HFF-Myc (cell line): ENCODE measurements around the gene INTS11.
A peak's percentile ranks its signal among the peaks of the same experiment; 100 is the strongest.

Source experiments
- DNase-seq: peaks from one replicate; pipeline ENCODE4 v3.0.0-alpha.2; 2011; ENCODE audit warnings: low read depth; ENCODE audit errors: extremely low read depth
- H3K4me3 ChIP-seq: replicated peaks from 2 replicates; pipeline ENCODE4 v1.5.1; 2011; ENCODE audit warnings: low read depth, mild to moderate bottlenecking, control low read depth, low read length
- TF ChIP-seq, protein P1 (sequence below): IDR thresholded peaks from 2 replicates; pipeline ENCODE4 v1.5.1; 2012; ENCODE audit warnings: mild to moderate bottlenecking, low read depth, low read length, control low read depth; ENCODE audit errors: missing control alignments

INTS11 gene

DNA sequence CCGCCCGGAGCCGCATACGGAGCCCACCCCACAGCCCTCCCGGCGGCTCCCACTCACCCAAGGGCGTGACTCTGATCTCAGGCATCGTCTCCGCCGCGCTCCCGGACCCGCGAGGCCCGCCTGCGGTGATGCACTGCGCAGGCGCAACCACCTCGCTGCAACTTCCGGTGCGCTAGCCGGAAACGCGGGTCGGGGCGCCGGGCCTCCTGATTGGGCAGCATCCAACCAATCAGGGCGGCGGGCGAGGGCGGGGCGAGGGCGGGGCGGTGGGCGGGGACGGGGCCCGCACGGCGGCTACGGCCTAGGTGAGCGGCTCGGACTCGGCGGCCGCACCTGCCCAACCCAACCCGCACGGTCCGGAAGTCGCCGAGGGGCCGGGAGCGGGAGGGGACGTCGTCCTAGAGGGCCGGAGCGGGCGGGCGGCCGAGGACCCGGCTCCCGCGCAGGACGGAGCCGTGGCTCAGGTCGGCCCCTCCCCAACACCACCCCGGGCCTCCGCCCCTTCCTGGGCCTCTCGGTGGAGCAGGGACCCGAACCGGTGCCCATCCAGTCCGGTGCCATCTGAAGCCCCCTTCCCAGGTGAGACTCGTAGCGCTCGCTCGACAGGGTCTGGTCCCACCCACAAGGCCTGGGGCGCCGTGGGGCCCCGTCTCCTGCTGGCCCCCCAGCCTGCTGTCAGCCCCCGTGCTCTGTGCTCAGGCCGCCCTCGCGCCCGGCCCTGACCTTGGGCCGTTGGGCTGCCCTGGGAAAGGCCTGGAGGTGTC is at the start of gene INTS11, which contains the start of gene CPTP:
INTS11 (minus strand) TSS at position 137 of the 764 bp plus-strand sequence; CDS start at position 85, 52 bp downstream.
CPTP (plus strand) TSS at position 279 of the 764 bp plus-strand sequence. CDS start 2,109 bp downstream, outside the sequence.
- TF ChIP-seq, protein P1, sequence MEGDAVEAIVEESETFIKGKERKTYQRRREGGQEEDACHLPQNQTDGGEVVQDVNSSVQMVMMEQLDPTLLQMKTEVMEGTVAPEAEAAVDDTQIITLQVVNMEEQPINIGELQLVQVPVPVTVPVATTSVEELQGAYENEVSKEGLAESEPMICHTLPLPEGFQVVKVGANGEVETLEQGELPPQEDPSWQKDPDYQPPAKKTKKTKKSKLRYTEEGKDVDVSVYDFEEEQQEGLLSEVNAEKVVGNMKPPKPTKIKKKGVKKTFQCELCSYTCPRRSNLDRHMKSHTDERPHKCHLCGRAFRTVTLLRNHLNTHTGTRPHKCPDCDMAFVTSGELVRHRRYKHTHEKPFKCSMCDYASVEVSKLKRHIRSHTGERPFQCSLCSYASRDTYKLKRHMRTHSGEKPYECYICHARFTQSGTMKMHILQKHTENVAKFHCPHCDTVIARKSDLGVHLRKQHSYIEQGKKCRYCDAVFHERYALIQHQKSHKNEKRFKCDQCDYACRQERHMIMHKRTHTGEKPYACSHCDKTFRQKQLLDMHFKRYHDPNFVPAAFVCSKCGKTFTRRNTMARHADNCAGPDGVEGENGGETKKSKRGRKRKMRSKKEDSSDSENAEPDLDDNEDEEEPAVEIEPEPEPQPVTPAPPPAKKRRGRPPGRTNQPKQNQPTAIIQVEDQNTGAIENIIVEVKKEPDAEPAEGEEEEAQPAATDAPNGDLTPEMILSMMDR = no peak
- peak within 1 kb of the TSS; percentile 89 for H3K4me3 ChIP-seq
- DNase-seq = peak; percentile 57

DNA sequence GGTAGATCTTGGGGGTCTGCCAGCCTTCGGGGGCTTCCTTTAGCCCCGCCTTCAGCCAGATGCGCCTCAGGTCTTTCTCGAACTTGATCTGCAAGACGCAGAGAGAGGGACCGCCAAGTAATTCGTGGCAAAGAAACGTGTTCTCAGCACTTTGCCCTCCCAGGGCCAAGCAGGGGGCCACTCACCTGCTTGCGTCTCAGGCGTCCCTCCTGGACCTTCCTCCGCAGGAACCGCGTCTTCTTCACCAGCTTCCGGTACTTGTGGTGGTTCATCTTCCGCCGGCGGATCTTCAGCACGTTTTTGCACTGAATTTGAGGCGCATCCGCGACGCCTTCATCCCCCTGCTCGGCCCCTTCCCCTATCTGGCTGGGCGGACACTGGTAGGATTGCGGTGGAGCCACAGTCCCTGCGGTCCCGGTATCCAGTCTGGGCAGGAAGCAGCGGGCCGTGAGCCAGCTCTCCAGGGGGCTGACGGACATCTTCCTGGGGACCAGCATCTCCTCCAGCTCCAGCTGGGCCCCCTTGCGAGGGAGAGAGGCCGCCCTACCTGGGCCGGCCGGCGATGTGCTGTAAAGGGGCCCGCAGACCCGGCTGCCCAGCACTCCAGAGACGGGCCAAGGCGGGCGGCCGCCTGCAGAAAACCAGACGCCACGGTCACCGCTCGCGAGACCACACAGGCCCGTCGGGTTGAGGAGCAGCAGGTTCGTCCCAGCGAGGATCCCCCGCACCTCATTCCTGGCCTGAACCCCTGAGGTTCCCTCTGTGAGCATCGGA is 49.5 kb upstream of the INTS11 start:
- TF ChIP-seq, protein P1 = no peak
- H3K4me3 ChIP-seq = peak overlapping the region; percentile 98
- no peak for DNase-seq

DNA sequence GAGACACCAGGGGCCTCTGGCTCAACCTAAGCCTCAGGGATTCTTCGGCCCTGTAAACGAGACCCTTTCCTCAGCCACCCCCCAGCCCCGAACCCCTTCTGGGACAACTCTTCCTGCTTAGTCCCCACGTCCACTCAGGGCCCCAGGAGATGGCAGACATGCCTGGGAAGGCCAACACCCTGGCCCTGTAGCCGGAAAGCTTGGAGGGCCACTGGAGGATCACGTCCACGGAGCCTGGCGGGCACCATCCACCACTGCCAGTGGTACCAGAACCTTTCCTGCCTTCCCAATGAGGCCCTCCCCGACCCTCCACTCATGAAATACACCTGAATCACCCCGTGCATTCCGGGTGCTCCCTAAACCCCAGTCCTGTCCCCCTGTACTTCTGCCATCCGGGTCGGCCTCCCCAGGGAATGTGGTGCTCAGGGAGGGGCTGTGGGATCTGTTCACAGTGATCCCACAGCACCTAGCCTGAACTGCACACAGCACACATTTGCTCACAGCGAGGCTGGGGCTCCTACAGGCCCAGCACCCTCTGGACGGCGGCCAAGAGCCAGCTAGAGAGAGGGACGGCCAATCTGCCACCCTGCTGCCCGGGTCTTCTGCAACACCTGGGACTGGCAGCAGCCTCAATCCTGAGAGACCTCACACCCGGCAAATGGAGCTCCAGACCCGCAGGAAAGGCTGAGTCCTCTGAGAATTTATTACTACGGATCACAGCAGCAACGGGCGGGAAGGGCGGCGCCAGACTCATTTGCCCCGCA is 48.8 kb upstream of the INTS11 start:
- DNase-seq = no peak
- peak overlapping the region; percentile 98 for H3K4me3 ChIP-seq
- TF ChIP-seq, protein P1 = no peak

DNA sequence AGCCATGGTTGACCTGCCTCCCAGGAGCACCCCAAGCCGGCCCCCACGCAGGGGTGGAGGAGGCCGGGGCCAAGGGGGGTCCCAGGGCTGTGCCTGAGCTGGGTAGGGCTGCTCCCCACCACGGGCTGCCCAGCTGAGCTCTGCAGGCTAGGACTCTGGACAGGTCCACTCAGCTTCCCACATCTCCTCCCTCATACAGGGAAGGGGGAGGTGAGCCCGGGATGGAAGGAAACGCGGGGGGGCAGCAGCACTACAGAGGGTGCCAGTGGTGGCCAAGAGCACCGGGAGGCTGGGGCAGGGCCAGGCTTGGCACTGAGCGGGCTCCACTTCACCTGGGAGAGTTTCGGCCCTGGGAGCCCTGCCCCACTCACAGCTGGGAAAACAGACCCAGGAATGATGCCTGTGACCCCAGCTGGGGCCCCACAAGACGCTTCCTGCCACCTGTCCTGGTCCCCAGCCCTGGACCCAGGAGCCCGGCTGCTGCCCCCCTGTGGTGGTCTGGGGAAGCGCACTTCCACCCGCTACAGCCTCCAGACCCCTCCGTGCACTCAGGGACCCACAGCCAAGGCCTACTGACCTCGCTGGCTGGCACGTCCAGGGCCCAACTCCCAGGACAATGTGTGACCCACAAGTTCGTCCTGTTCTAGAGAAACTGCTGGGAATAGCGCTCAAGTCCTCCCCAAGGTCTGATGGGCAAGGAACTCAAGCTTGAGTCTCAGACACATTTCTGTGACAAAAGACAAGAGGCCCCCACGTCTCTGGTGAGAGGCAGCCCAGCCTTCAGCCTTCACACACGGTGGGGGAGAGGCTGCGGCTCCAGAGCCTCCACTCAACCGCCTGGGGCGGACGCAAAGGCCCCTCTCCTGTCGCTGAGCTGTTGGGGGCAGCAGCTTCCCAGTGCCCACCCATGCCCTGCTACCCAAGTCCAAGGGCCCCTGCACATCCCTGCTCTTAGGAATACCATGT is 47.6 kb upstream of the INTS11 start:
- DNase-seq = no peak
- TF ChIP-seq, protein P1 = peak; percentile 95
- H3K4me3 ChIP-seq = no peak overlapping the region

DNA sequence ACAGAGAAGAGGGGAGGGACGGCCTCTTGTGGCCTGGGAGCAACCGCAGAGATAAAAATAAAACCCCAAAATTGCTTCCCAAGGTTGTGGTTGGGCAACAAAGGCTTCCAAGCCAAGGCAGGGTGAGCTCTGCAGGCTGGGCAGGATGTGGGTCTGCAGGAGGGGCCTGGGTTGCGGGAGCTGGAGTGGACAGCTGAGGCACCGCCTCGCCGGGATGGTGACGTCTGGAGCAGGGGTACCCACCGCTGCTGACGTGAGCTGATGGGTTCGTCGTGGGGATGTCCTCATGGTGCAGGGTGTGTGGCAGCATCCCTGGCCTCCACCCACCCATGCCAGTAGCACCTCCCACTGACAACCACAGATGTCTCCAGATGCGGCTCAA is 46.9 kb upstream of the INTS11 start:
- no peak overlapping the region for H3K4me3 ChIP-seq
- DNase-seq = no peak
- TF ChIP-seq, protein P1 = no peak
